GM12878 (cell line): ENCODE data around the gene NRM. TPM values are rescaled to one million over a fixed set of nuclear protein-coding genes. Genes with fewer than 3 reads are reported as not detected.
"Not testable (repeated sequence)": the region's sequence is repeated elsewhere in the genome, so short reads cannot be mapped to it uniquely, and the experiment has no call there.

ENCODE experiments used
- ATAC-seq: fragments of 200-7000 bp; cut with Tn5 transposase; 3 replicates; pipeline ENCODE4 v1.9.1; 2020; ENCODE audit warnings: mild to moderate bottlenecking, moderate library complexity
- BruUV-seq: library from RNA; stranded (reverse); fragments of 400-500 nt; replicated peaks from 2 replicates; lab custom pipeline; 2021; lab: Mats Ljungman, UMichigan
- CTCF ChIA-PET: fragments of 300-600 bp; sonication (Branson Sonifier 250); formaldehyde crosslinking; extraction: SDS; loops from one replicate; lab custom pipeline; 2021; ENCODE audit warnings: inconsistent platforms; lab: Yijun Ruan, JAX
- POLR2A ChIA-PET: fragments of 350-600 bp; formaldehyde crosslinking; extraction: SDS; loops from one replicate; lab custom pipeline; 2021; ENCODE audit warnings: inconsistent platforms; lab: Charles Lee
- RAD21 ChIA-PET: fragments of 300-600 bp; sonication (Branson Sonifier 250); formaldehyde crosslinking; loops from one replicate; lab custom pipeline; 2023; ENCODE audit warnings: antibody characterized with exemption; ENCODE audit not compliant: unreplicated experiment; lab: Charles Lee
- SMC1A ChIA-PET: fragments of 300-600 bp; sonication (Branson Sonifier 250); formaldehyde crosslinking; loops from one replicate; lab custom pipeline; 2023; ENCODE audit not compliant: unreplicated experiment, uncharacterized antibody; lab: Charles Lee
- DNase-seq: peaks from one replicate; pipeline ENCODE4 v3.0.0-alpha.2; 2011; ENCODE audit warnings: low read depth, low spot score
- FAIRE-seq: peaks from 3 replicates; lab custom pipeline; 2011; peaks lifted over from hg19 to GRCh38; lab: Jason Lieb, UNC
- H2AFZ ChIP-seq: 2 replicates; pipeline ENCODE4 v1.6.0; 2011; ENCODE audit warnings: low read depth, low read length, control low read depth; ENCODE audit not compliant: control insufficient read depth
- H3K27ac ChIP-seq: 2 replicates; pipeline ENCODE4 v1.5.1; 2011; ENCODE audit warnings: control low read depth; ENCODE audit not compliant: control insufficient read depth, insufficient read depth
- H3K27me3 ChIP-seq, 2 experiments: replicated peaks in 1 of 2; 2 replicates each; pipeline versions ENCODE4 v1.6.0 to v1.6.1; 2011; ENCODE audit warnings: low read length in 1 of 2; ENCODE audit not compliant: control insufficient read depth in 2 of 2, insufficient read depth in 2 of 2
- H3K36me3 ChIP-seq, 2 experiments: 2 replicates each; pipeline ENCODE4 v1.5.1; 2011; ENCODE audit warnings: low read length in 1 of 2; ENCODE audit not compliant: control insufficient read depth in 2 of 2, insufficient read depth in 2 of 2
- H3K4me1 ChIP-seq: 2 replicates; pipeline ENCODE4 v1.6.1; 2011; ENCODE audit warnings: mild to moderate bottlenecking, low read length, moderate library complexity, mixed read lengths; ENCODE audit not compliant: control insufficient read depth, insufficient read depth
- H3K4me2 ChIP-seq: 2 replicates; pipeline ENCODE4 v1.6.0; 2011; ENCODE audit warnings: control low read depth; ENCODE audit not compliant: control insufficient read depth, insufficient read depth
- H3K4me3 ChIP-seq: fragments of 200-600 bp; sonication (generic); 2 replicates; pipeline ENCODE4 v1.5.1; 2016
- H3K79me2 ChIP-seq: 2 replicates; pipeline ENCODE4 v1.6.0; 2011; ENCODE audit warnings: low read length; ENCODE audit not compliant: control insufficient read depth, insufficient read depth
- H3K9ac ChIP-seq: 2 replicates; pipeline ENCODE4 v1.8.0; 2011; ENCODE audit warnings: low read length, control low read depth, mixed read lengths; ENCODE audit not compliant: control insufficient read depth, insufficient read depth
- H3K9me3 ChIP-seq: replicated peaks from 3 replicates; pipeline ENCODE4 v1.5.1; 2011; ENCODE audit warnings: mild to moderate bottlenecking, low read length; ENCODE audit not compliant: control insufficient read depth, insufficient read depth
- H4K20me1 ChIP-seq: 2 replicates; pipeline ENCODE4 v1.6.0; 2011; ENCODE audit not compliant: control insufficient read depth, insufficient read depth
- POLR2AphosphoS5 ChIP-seq: IDR thresholded peaks from 2 replicates; pipeline ENCODE4 v1.6.1; 2011; ENCODE audit warnings: mild to moderate bottlenecking, low read length, inconsistent platforms
- ZNF207 ChIP-seq: fragments of 450-650 bp; IDR thresholded peaks from 2 replicates; pipeline ENCODE4 v1.6.1; 2014; ENCODE audit warnings: antibody characterized with exemption, mild to moderate bottlenecking, borderline replicate concordance
- WGBS: methylation state at CpG from one replicate; pipeline ENCODE4 v1.1.6; 2016; ENCODE audit warnings: low lambda C conversion rate; ENCODE audit not compliant: insufficient replicate concordance, insufficient coverage; ENCODE audit errors: missing lambda C conversion rate; 5-methylcytosine and 5-hydroxymethylcytosine counted together
- in situ Hi-C: fragments of 300-500 bp; cut with MboI; formaldehyde crosslinking; loops from 9 replicates; pipeline ENCODE4 v1.14.3; 2018; ENCODE audit warnings: mixed read lengths
- intact Hi-C: fragments of 100-400 bp; cut with micrococcal nuclease; formaldehyde crosslinking; loops from one replicate; pipeline ENCODE4 v1.14.2; 2022; ENCODE audit not compliant: unreplicated experiment
- polyA plus RNA-seq, 11 experiments: library from polyadenylated mRNA; depleted of rRNA in 4 of 11; unstranded in 6 of 11; stranded (reverse) in 5 of 11; fragments of >200 nt; fragmentation: Nextera tagmentation in 4 of 11; fragmentation: Illumina TruSeq in 1 of 11; extraction: Ambion mirVana in 4 of 11; extraction: Trizol in 1 of 11; gene quantifications; 1 replicate in 1 of 11; 2 replicates in 10 of 11; pipeline versions ENCODE4 v1.2.1 to v1.2.3, GENCODE V29; 2011 to 2016; ENCODE audit warnings: inconsistent platforms in 2 of 11, missing spikeins in 2 of 11, low read depth in 1 of 11
- total RNA-seq, 4 experiments: library from RNA; depleted of rRNA in 3 of 4; stranded (reverse); fragments of >200 nt in 3 of 4; fragmentation: Illumina TruSeq in 1 of 4; extraction: Trizol in 1 of 4; gene quantifications; 2 replicates each; pipeline versions ENCODE4 v1.2.1 to v1.2.3, GENCODE V29; 2013 to 2021
- TF ChIP-seq, protein P1 (sequence below): fragments of 450-650 bp; IDR thresholded peaks from 2 replicates; pipeline ENCODE4 v1.6.1; 2017; ENCODE audit warnings: mild to moderate bottlenecking, low read depth, inconsistent platforms; ENCODE audit not compliant: poor library complexity, severe bottlenecking
- TF ChIP-seq, protein P2 (sequence below): fragments of 450-650 bp; formaldehyde crosslinking; IDR thresholded peaks from 2 replicates; pipeline ENCODE4 v1.4.0; 2022; ENCODE audit warnings: mild to moderate bottlenecking, moderate library complexity
- TF ChIP-seq, protein P3 (sequence below): fragments of 150-350 bp; IDR thresholded peaks from 2 replicates; pipeline ENCODE4 v1.6.1; 2014; ENCODE audit warnings: mild to moderate bottlenecking, low read depth, low read length

The NRM gene
- total and polyA plus RNA-seq, 10 of the 15 experiments (the other 5 are each of a cell fraction or from before 2014, with no cell fraction given), result 15.4 to 46.7 (median 29.0) TPM

DNA sequence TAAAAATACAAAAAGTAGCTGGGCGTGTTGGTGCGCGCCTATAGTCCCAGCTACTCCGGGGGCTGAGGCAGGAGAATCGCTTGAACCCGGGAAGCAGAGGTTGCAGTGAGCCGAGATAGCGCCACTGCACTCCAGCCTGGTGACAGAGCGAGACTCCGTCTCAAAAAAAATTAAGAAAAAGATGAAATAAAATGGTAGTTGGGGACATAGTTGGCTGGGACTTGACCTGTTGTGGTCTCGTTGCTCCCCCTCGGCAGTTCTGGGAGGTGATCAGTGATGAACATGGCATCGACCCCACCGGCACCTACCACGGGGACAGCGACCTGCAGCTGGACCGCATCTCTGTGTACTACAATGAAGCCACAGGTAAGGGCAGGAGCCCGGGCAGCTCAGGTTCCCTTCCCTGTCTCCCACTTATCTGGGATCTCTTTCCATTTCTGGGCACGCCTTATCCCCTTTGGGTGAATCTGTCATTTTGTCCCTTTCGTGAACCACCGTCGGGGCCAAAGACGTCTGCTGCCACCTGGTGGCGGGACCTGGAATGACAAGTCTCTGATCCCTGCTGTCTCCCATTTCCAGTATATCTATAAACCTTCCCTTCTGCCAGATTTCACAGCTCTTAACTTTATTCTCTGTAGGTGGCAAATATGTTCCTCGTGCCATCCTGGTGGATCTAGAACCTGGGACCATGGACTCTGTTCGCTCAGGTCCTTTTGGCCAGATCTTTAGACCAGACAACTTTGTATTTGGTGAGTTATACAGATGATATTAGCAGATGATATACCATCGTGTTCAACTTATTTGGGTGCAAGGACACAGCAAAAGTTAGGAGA is 31.7 kb upstream of the NRM start (continued):
- TF ChIP-seq, protein P1, sequence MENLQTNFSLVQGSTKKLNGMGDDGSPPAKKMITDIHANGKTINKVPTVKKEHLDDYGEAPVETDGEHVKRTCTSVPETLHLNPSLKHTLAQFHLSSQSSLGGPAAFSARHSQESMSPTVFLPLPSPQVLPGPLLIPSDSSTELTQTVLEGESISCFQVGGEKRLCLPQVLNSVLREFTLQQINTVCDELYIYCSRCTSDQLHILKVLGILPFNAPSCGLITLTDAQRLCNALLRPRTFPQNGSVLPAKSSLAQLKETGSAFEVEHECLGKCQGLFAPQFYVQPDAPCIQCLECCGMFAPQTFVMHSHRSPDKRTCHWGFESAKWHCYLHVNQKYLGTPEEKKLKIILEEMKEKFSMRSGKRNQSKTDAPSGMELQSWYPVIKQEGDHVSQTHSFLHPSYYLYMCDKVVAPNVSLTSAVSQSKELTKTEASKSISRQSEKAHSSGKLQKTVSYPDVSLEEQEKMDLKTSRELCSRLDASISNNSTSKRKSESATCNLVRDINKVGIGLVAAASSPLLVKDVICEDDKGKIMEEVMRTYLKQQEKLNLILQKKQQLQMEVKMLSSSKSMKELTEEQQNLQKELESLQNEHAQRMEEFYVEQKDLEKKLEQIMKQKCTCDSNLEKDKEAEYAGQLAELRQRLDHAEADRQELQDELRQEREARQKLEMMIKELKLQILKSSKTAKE, result peak; percentile 47
- peak; percentile 50; the same call in 1 of the 2 replicates for TF ChIP-seq POLR2AphosphoS5
- peak; percentile 32; the same call in 1 of the 2 replicates for TF ChIP-seq ZNF207
- TF ChIP-seq, protein P2, sequence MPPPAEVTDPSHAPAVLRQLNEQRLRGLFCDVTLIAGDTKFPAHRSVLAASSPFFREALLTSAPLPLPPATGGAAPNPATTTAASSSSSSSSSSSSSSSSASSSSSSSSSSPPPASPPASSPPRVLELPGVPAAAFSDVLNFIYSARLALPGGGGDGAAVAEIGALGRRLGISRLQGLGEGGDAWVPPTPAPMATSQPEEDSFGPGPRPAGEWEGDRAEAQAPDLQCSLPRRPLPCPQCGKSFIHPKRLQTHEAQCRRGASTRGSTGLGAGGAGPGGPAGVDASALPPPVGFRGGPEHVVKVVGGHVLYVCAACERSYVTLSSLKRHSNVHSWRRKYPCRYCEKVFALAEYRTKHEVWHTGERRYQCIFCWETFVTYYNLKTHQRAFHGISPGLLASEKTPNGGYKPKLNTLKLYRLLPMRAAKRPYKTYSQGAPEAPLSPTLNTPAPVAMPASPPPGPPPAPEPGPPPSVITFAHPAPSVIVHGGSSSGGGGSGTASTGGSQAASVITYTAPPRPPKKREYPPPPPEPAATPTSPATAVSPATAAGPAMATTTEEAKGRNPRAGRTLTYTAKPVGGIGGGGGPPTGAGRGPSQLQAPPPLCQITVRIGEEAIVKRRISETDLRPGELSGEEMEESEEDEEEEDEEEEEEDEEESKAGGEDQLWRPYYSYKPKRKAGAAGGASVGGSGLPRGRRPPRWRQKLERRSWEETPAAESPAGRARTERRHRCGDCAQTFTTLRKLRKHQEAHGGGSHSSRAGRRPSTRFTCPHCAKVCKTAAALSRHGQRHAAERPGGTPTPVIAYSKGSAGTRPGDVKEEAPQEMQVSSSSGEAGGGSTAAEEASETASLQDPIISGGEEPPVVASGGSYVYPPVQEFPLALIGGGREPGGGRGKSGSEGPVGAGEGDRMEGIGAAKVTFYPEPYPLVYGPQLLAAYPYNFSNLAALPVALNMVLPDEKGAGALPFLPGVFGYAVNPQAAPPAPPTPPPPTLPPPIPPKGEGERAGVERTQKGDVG (CRISPR knock-in tag), result no peak
- TF ChIP-seq, protein P3, sequence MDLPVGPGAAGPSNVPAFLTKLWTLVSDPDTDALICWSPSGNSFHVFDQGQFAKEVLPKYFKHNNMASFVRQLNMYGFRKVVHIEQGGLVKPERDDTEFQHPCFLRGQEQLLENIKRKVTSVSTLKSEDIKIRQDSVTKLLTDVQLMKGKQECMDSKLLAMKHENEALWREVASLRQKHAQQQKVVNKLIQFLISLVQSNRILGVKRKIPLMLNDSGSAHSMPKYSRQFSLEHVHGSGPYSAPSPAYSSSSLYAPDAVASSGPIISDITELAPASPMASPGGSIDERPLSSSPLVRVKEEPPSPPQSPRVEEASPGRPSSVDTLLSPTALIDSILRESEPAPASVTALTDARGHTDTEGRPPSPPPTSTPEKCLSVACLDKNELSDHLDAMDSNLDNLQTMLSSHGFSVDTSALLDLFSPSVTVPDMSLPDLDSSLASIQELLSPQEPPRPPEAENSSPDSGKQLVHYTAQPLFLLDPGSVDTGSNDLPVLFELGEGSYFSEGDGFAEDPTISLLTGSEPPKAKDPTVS, result no peak
- TF ChIP-seq, all 136 proteins: peak for 26

DNA sequence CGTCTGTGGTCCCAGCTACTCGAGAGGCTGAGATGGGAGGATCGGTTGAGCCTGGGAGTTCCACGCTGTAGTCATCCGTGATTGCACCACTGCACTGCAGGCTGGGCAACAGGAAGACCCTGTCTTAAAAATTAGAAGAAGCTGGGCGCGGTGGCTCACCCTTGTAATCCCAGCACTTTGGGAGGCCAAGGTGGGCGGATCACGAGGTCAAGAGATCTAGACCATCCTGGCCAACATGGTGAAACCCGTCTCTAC is 31.2 kb upstream of the NRM start:
- FAIRE-seq, H3K9me3 ChIP-seq, H3K27me3 ChIP-seq, H2AFZ ChIP-seq, H4K20me1 ChIP-seq, DNase-seq, in situ Hi-C loops, BruUV-seq, ATAC-seq: not testable (repeated sequence)
- peak overlapping the region; percentile 67 for H3K27ac ChIP-seq
- SMC1A ChIA-PET, result interaction anchor here (0.6 to 17.7 kb wide), 15 partner anchors 10 to 180 kb away, joined by 3 to 265 read pairs (median 4); partner anchors contain the start of genes DHX16 and MRPS18B
- POLR2A ChIA-PET, result interaction anchor here (0.7 to 11.6 kb wide), 7 partner anchors 10 to 96 kb away, joined by 3 to 200 read pairs (median 5); partner anchors contain the start of gene NRM
- CTCF ChIA-PET, result interaction anchor here (0.7 to 22.7 kb wide), 30 partner anchors 9 to 240 kb away, joined by 3 to 487 read pairs (median 6); partner anchors contain the start of genes DHX16, NRM and VARS2
- under 1% methylated on average over 10 of the region's 10 CpGs for WGBS
- H3K79me2 ChIP-seq, result peaks cover 76% of the 10 kb centered on the region
- intact Hi-C loops, result loop anchor here (1.0 kb wide), 1 partner anchor 43 kb away; no protein-coding TSS in a partner anchor
- H3K9ac ChIP-seq, result peak overlapping the region; percentile 86
- peak overlapping the region; percentile 88 for H3K4me3 ChIP-seq
- peaks cover 21 to 24% of the 10 kb centered on the region in 2 experiments for H3K36me3 ChIP-seq
- H3K4me2 ChIP-seq, result peak overlapping the region; percentile 81
- RAD21 ChIA-PET, result interaction anchor here (1.0 to 11.2 kb wide), 8 partner anchors 10 to 365 kb away, joined by 3 to 209 read pairs (median 12); partner anchors contain the start of genes DHX16 and NRM
- peaks cover 12% of the 10 kb centered on the region for H3K4me1 ChIP-seq
